ENCODE results near the gene RNLS. TPM values are rescaled to one million over a fixed set of nuclear protein-coding genes. Genes with fewer than 3 reads are reported as not detected.

RNLS gene
- total and polyA plus RNA-seq, 2 of the 8 experiments (the other 6 are each of a cell fraction or from before 2014, with no cell fraction given) = 7.5 to 12.7 TPM

- TF ChIP-seq ATF2 (IDR thresholded peaks at IDR 0.05; ENCODE audit: low read length) = no peak
Measured at GRCh38 chr10:88226071-88226659, 357.0 kb downstream of the RNLS start (continued).

Small RNA genes within 50 kb of the gene (small RNA-seq; reads per million reads assigned to genes)
- not detected for gene AL353149.1 (ENCODE audit: insufficient read depth)
- not detected for gene RF00019 (ENCODE audit: insufficient read depth)

Other genes starting within 250 kb of the RNLS start
- not detected in 2 replicates for gene LIPJ, start 3.4 kb upstream of the RNLS start, total RNA-seq (2021; fragmentation: NEBNext Ultra II Directional; extraction: Animal tissue kit (Norgen Biotek cat#: 25700))
- not detected in 2 replicates for gene LIPJ, start 3.4 kb upstream of the RNLS start, polyA plus RNA-seq (2011; rRNA removed)
- not detected in 2 replicates for gene LIPF, start 81.1 kb upstream of the RNLS start, total RNA-seq (2021; fragmentation: NEBNext Ultra II Directional; extraction: Animal tissue kit (Norgen Biotek cat#: 25700))
- gene LIPF, start 81.1 kb upstream of the RNLS start, polyA plus RNA-seq (2011; rRNA removed) = not detected in 2 replicates
- not detected in 2 replicates for gene LIPK, start 122.9 kb upstream of the RNLS start, total RNA-seq (2021; fragmentation: NEBNext Ultra II Directional; extraction: Animal tissue kit (Norgen Biotek cat#: 25700))
- not detected in 2 replicates for gene LIPK, start 122.9 kb upstream of the RNLS start, polyA plus RNA-seq (2011; rRNA removed)
- not detected in 2 replicates for gene LIPN, start 176.7 kb upstream of the RNLS start, total RNA-seq (2021; fragmentation: NEBNext Ultra II Directional; extraction: Animal tissue kit (Norgen Biotek cat#: 25700))
- not detected in 2 replicates for gene LIPN, start 176.7 kb upstream of the RNLS start, polyA plus RNA-seq (2011; rRNA removed)
- gene LIPM, start 219.4 kb upstream of the RNLS start, total RNA-seq (2021; fragmentation: NEBNext Ultra II Directional; extraction: Animal tissue kit (Norgen Biotek cat#: 25700)) = not detected in 2 replicates
- not detected in 2 replicates for gene LIPM, start 219.4 kb upstream of the RNLS start, polyA plus RNA-seq (2011; rRNA removed)